ENCODE data around the gene SLC5A3. TPM values are rescaled to one million over a fixed set of nuclear protein-coding genes. Genes with fewer than 3 reads are reported as not detected.

SLC5A3 gene
- total RNA-seq, 1 donor from 2014 or later: 6.2 TPM

- intact Hi-C loops (cut with DNase I): no loop called here
- ATAC-seq: no peak
- no peak for DNase-seq (ENCODE audit: missing footprints)
Measured at GRCh38 chr21:34091032-34091431, 17.7 kb downstream of the SLC5A3 start.

- DNase-seq (ENCODE audit: missing footprints) (no peak), ATAC-seq (no peak)
- intact Hi-C loops (cut with DNase I): no loop called here
Measured at GRCh38 chr21:34091607-34092006, 18.2 kb downstream of the SLC5A3 start.

- no peak for ATAC-seq
- no peak for DNase-seq (ENCODE audit: missing footprints)
- intact Hi-C loops (cut with DNase I): no loop called here
Measured at GRCh38 chr21:34092262-34092921, 19.0 kb downstream of the SLC5A3 start.

- no peak for DNase-seq (ENCODE audit: missing footprints)
- no peak for ATAC-seq
- intact Hi-C loops (cut with DNase I): no loop called here
Measured at GRCh38 chr21:34093083-34093482, 19.7 kb downstream of the SLC5A3 start.

GRCh38 chr21:34094949-34095348 is 21.6 kb downstream of the SLC5A3 start:
- intact Hi-C loops (cut with DNase I): no loop called here
- ATAC-seq (no peak), DNase-seq (ENCODE audit: missing footprints) (no peak)

- intact Hi-C loops (cut with DNase I): no loop called here
- ATAC-seq: no peak
- no peak for DNase-seq (ENCODE audit: missing footprints)
Measured at GRCh38 chr21:34097442-34097841, 24.1 kb downstream of the SLC5A3 start.

- DNase-seq (ENCODE audit: missing footprints) (no peak), ATAC-seq (no peak)
- intact Hi-C loops (cut with DNase I): no loop called here
Measured at GRCh38 chr21:34100337-34100736, 27.0 kb downstream of the SLC5A3 start.

GRCh38 chr21:34100790-34101189 is 27.4 kb downstream of the SLC5A3 start:
- DNase-seq (ENCODE audit: missing footprints) (no peak), ATAC-seq (no peak)
- intact Hi-C loops (cut with DNase I): no loop called here

GRCh38 chr21:34105947-34106541 is 32.7 kb downstream of the SLC5A3 start:
- no peak for DNase-seq (ENCODE audit: missing footprints)
- intact Hi-C loops (cut with DNase I): no loop called here
- ATAC-seq: no peak

- intact Hi-C loops (cut with DNase I): no loop called here
Measured at GRCh38 chr21:34107606-34108005, 34.2 kb downstream of the SLC5A3 start.

GRCh38 chr21:34109075-34109474 is 35.7 kb downstream of the SLC5A3 start:
- intact Hi-C loops (cut with DNase I): no loop called here
- DNase-seq (ENCODE audit: missing footprints) (no peak), ATAC-seq (no peak)

More at GRCh38 chr21:34107606-34108005, 34.2 kb downstream of the SLC5A3 start:
- DNase-seq (ENCODE audit: missing footprints): no peak
- no peak for ATAC-seq

- intact Hi-C loops (cut with DNase I): no loop called here
- no peak for DNase-seq (ENCODE audit: missing footprints)
Measured at GRCh38 chr21:34110594-34111202, 37.3 kb downstream of the SLC5A3 start.

GRCh38 chr21:34112316-34113033 is 39.1 kb downstream of the SLC5A3 start:
- intact Hi-C loops (cut with DNase I): no loop called here

More at GRCh38 chr21:34110594-34111202, 37.3 kb downstream of the SLC5A3 start:
- ATAC-seq: no peak

GRCh38 chr21:34113842-34114241 is 40.5 kb downstream of the SLC5A3 start:
- DNase-seq (ENCODE audit: missing footprints) (no peak), ATAC-seq (no peak)
- intact Hi-C loops (cut with DNase I): no loop called here

More at GRCh38 chr21:34112316-34113033, 39.1 kb downstream of the SLC5A3 start:
- ATAC-seq (no peak), DNase-seq (ENCODE audit: missing footprints) (no peak)

- ATAC-seq: peak; percentile 63
- no peak for DNase-seq (ENCODE audit: missing footprints)
- intact Hi-C loops (cut with DNase I): no loop called here
Measured at GRCh38 chr21:34115160-34115559, 41.8 kb downstream of the SLC5A3 start.

- ATAC-seq (no peak), DNase-seq (ENCODE audit: missing footprints) (no peak)
- intact Hi-C loops (cut with DNase I): no loop called here
Measured at GRCh38 chr21:34116569-34116968, 43.2 kb downstream of the SLC5A3 start.

- peak; percentile 34 for ATAC-seq
- intact Hi-C loops (cut with DNase I): no loop called here
- DNase-seq (ENCODE audit: missing footprints): no peak
Measured at GRCh38 chr21:34120867-34121266, 47.5 kb downstream of the SLC5A3 start.

GRCh38 chr21:34122047-34122446 is 48.7 kb downstream of the SLC5A3 start:
- intact Hi-C loops (cut with DNase I): no loop called here
- no peak for ATAC-seq

More at GRCh38 chr21:34122047-34122446, 48.7 kb downstream of the SLC5A3 start:
- no peak for DNase-seq (ENCODE audit: missing footprints)
